GM13976 (cell line): ENCODE measurements around the gene PTPRR.

Experiments
- DNase-seq: peaks from one replicate; pipeline ENCODE4 v3.0.0; 2012; ENCODE audit warnings: low spot score
- CTCF ChIP-seq: IDR thresholded peaks from 2 replicates; pipeline ENCODE4 v1.5.1; 2012; ENCODE audit warnings: borderline replicate concordance, mild to moderate bottlenecking; ENCODE audit not compliant: insufficient read depth; ENCODE audit errors: extremely low read depth, missing control alignments, control extremely low read depth
- in situ Hi-C: fragments of 300-500 bp; cut with MboI; formaldehyde crosslinking; loops from one replicate; pipeline ENCODE4 v1.12.0; 2022; ENCODE audit warnings: low sequenced_read_pairs, mixed read lengths, inconsistent platforms; ENCODE audit not compliant: unreplicated experiment

The PTPRR gene

DNA sequence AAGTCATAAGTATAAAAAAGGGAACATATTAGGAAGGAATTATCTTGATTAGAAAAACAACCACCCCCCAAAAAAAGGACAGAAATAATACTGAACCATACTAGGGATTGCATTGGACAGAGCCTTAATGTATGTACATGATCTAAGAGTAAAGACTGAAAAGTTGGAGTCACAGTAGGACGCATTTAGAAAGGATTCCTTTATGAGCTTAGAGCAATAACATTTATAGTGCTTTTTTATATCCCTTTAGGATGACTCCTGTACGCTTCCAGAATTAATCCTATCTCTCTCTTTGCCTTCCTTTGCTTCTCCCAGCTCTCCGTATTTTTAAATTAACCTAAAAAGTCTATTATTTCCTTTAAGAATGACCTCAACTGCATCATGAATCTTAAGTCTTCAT, 75.3 kb downstream of the PTPRR start:
- TF ChIP-seq CTCF, result no peak
- no peak for DNase-seq
- in situ Hi-C loops, result no loop called here

DNA sequence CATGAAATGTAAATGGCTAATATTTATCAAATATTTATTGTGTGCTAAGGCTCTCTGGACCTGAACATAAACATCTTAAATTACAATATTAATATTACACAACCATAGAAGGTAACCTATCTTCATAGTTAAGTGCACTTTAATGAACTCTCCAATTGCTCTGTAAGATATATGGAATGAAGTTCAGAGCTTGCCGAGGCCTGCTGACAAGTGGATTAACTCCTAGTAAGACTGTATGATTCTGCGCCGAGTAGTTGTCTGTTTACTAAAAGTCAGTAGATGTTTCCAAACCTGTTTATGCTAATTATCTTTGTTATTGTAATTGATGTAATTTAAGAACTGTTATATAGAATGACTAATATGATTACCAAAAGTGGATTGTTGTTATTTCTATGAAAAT, 77.2 kb downstream of the PTPRR start:
- TF ChIP-seq CTCF, result no peak
- no peak for DNase-seq
- in situ Hi-C loops, result no loop called here

DNA sequence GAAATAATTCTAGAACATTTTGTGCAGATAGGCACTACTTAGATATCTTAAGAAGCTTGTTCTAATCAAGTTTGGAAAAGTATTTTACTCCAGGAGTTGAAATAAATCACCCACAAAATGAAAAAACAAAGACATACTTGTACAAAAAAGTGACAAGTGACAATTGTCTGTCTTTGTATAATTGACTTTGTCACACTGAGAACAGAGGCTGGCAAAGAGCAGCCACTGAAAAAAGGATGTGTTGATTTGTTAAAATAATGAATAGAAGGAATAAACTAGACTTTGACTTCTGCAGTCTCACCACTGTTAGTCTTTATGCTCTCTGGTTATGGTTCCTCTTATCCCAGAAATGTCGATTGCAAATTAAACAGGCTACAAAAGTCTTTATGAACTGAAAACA, 77.6 kb downstream of the PTPRR start:
- DNase-seq, result no peak
- in situ Hi-C loops, result no loop called here
- TF ChIP-seq CTCF, result no peak

DNA sequence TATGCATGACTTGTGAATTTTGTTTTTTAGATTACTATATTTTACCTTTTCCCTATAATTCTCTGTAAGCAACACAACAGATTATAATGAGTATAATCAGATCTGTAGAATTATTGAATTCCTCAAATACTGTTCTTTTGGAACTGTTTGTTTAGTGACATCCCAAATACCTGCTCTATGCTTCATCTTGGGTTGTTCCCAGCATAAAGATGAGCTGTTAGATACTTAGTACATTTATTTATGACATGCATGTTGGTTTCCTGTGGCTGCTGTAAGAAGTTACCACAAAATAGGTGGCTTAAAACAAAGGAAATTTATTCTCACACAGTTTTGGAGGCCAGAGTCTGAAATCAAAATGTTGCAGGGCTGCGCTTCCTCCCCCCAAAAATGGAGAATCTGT, 78.4 kb downstream of the PTPRR start:
- no peak for DNase-seq
- in situ Hi-C loops, result no loop called here
- no peak for TF ChIP-seq CTCF

- TF ChIP-seq CTCF, result no peak
- in situ Hi-C loops, result no loop called here
- DNase-seq, result no peak
Observed at GRCh38 chr12:70840656-70841350, 79.7 kb downstream of the PTPRR start.

- no peak for TF ChIP-seq CTCF
- in situ Hi-C loops, result no loop called here
- DNase-seq, result no peak
Observed at GRCh38 chr12:70839544-70839943, 81.0 kb downstream of the PTPRR start.
